Measurements from ENCODE around the gene UBE2J2. TPM values are rescaled to one million over a fixed set of nuclear protein-coding genes. Genes with fewer than 3 reads are reported as not detected.

UBE2J2 gene
- total RNA-seq, 2 donors from 2014 or later = 50.6 to 57.7 TPM

- Mint-ChIP-seq H3K27me3 (no peaks in the 10 kb centered on the region), H3K36me3 (ENCODE audit: low read depth) (no peaks in the 10 kb centered on the region), H3K27ac (peak overlapping the region; percentile 16), H3K4me1 (peaks cover 17% of the 10 kb centered on the region), H3K4me3 (peak overlapping the region; percentile 90)
- DNase-seq (no peak), ATAC-seq (no peak)
- H3K9me3 ChIP-seq (ENCODE audit: control insufficient read depth, low read length, poor library complexity, severe bottlenecking) = no peaks in the 10 kb centered on the region
Measured at GRCh38 chr1:1306661-1307260, 33.1 kb upstream of the UBE2J2 start.

- ATAC-seq (no peak), DNase-seq (no peak)
- Mint-ChIP-seq H3K27ac (peak overlapping the region; percentile 16), H3K27me3 (no peaks in the 10 kb centered on the region), H3K4me3 (peak overlapping the region; percentile 90), H3K4me1 (peaks cover 17% of the 10 kb centered on the region), H3K36me3 (ENCODE audit: low read depth) (no peaks in the 10 kb centered on the region)
- H3K9me3 ChIP-seq (ENCODE audit: control insufficient read depth, low read length, poor library complexity, severe bottlenecking) = no peaks in the 10 kb centered on the region
Measured at GRCh38 chr1:1306070-1306660, 32.5 kb upstream of the UBE2J2 start.

GRCh38 chr1:1305300-1306069 lies 31.8 kb upstream of the UBE2J2 start:
- Mint-ChIP-seq H3K36me3 (ENCODE audit: low read depth) (no peaks in the 10 kb centered on the region), H3K4me3 (peak overlapping the region; percentile 90)

GRCh38 chr1:1304331-1305299 lies 31.0 kb upstream of the UBE2J2 start:
- Mint-ChIP-seq H3K27ac (no peak overlapping the region), H3K27me3 (no peaks in the 10 kb centered on the region), H3K4me1 (peaks cover 17% of the 10 kb centered on the region), H3K4me3 (peak overlapping the region; percentile 90), H3K36me3 (ENCODE audit: low read depth) (no peaks in the 10 kb centered on the region)
- H3K9me3 ChIP-seq (ENCODE audit: control insufficient read depth, low read length, poor library complexity, severe bottlenecking) = no peaks in the 10 kb centered on the region
- no peak for DNase-seq
- ATAC-seq = no peak

More at GRCh38 chr1:1305300-1306069, 31.8 kb upstream of the UBE2J2 start:
- Mint-ChIP-seq H3K4me1 (peaks cover 17% of the 10 kb centered on the region), H3K27ac (no peak overlapping the region), H3K27me3 (no peaks in the 10 kb centered on the region)
- peak; percentile 25 for ATAC-seq
- H3K9me3 ChIP-seq (ENCODE audit: control insufficient read depth, low read length, poor library complexity, severe bottlenecking) = no peaks in the 10 kb centered on the region
- peak; percentile 38 to 58 (median 48) for DNase-seq

- no peak for ATAC-seq
- Mint-ChIP-seq H3K36me3 (ENCODE audit: low read depth) (no peaks in the 10 kb centered on the region), H3K4me3 (no peak overlapping the region), H3K4me1 (peaks cover 13% of the 10 kb centered on the region), H3K27me3 (no peaks in the 10 kb centered on the region), H3K27ac (no peak overlapping the region)
- no peaks in the 10 kb centered on the region for H3K9me3 ChIP-seq (ENCODE audit: control insufficient read depth, low read length, poor library complexity, severe bottlenecking)
- DNase-seq = no peak
Measured at GRCh38 chr1:1303736-1304135, 30.1 kb upstream of the UBE2J2 start.

GRCh38 chr1:1302951-1303509 lies 29.4 kb upstream of the UBE2J2 start:
- Mint-ChIP-seq H3K4me3 (no peak overlapping the region), H3K36me3 (ENCODE audit: low read depth) (no peaks in the 10 kb centered on the region), H3K27ac (no peak overlapping the region), H3K27me3 (no peaks in the 10 kb centered on the region), H3K4me1 (peaks cover 13% of the 10 kb centered on the region)
- DNase-seq = no peak
- no peak for ATAC-seq
- H3K9me3 ChIP-seq (ENCODE audit: control insufficient read depth, low read length, poor library complexity, severe bottlenecking) = no peaks in the 10 kb centered on the region

- DNase-seq (no peak), ATAC-seq (no peak)
- no peaks in the 10 kb centered on the region for H3K9me3 ChIP-seq (ENCODE audit: control insufficient read depth, low read length, poor library complexity, severe bottlenecking)
- Mint-ChIP-seq H3K27ac (no peak overlapping the region), H3K4me3 (no peak overlapping the region), H3K27me3 (no peaks in the 10 kb centered on the region), H3K4me1 (peaks cover 11% of the 10 kb centered on the region), H3K36me3 (ENCODE audit: low read depth) (no peaks in the 10 kb centered on the region)
Measured at GRCh38 chr1:1302006-1302430, 28.4 kb upstream of the UBE2J2 start.

GRCh38 chr1:1300352-1300739 lies 26.7 kb upstream of the UBE2J2 start:
- ATAC-seq = no peak
- Mint-ChIP-seq H3K27ac (no peak overlapping the region), H3K27me3 (no peaks in the 10 kb centered on the region), H3K4me3 (no peak overlapping the region), H3K4me1 (no peaks in the 10 kb centered on the region), H3K36me3 (ENCODE audit: low read depth) (no peaks in the 10 kb centered on the region)
- DNase-seq = no peak
- no peaks in the 10 kb centered on the region for H3K9me3 ChIP-seq (ENCODE audit: control insufficient read depth, low read length, poor library complexity, severe bottlenecking)

GRCh38 chr1:1299686-1300351 lies 26.2 kb upstream of the UBE2J2 start:
- DNase-seq (no peak), ATAC-seq (peak; percentile 76)
- Mint-ChIP-seq H3K4me1 (no peaks in the 10 kb centered on the region), H3K36me3 (ENCODE audit: low read depth) (no peaks in the 10 kb centered on the region), H3K27ac (no peak overlapping the region), H3K27me3 (no peaks in the 10 kb centered on the region), H3K4me3 (no peak overlapping the region)
- H3K9me3 ChIP-seq (ENCODE audit: control insufficient read depth, low read length, poor library complexity, severe bottlenecking) = no peaks in the 10 kb centered on the region

- no peaks in the 10 kb centered on the region for H3K9me3 ChIP-seq (ENCODE audit: control insufficient read depth, low read length, poor library complexity, severe bottlenecking)
- Mint-ChIP-seq H3K4me3 (no peak overlapping the region), H3K4me1 (no peaks in the 10 kb centered on the region), H3K27me3 (no peaks in the 10 kb centered on the region), H3K27ac (no peak overlapping the region), H3K36me3 (ENCODE audit: low read depth) (no peaks in the 10 kb centered on the region)
- DNase-seq (no peak), ATAC-seq (no peak)
Measured at GRCh38 chr1:1298861-1299685, 25.4 kb upstream of the UBE2J2 start.

- H3K9me3 ChIP-seq (ENCODE audit: control insufficient read depth, low read length, poor library complexity, severe bottlenecking) = no peaks in the 10 kb centered on the region
- Mint-ChIP-seq H3K4me1 (no peaks in the 10 kb centered on the region), H3K36me3 (ENCODE audit: low read depth) (no peaks in the 10 kb centered on the region), H3K4me3 (no peak overlapping the region), H3K27me3 (no peaks in the 10 kb centered on the region), H3K27ac (no peak overlapping the region)
- DNase-seq (no peak), ATAC-seq (no peak)
Measured at GRCh38 chr1:1297802-1298424, 24.3 kb upstream of the UBE2J2 start.
